Activated T-cell treated with anti-CD3 and anti-CD28 coated beads for 1 hour (primary cell): ENCODE results near the gene SAYSD1.
"Not testable (repeated sequence)": the region's sequence is repeated elsewhere in the genome, so short reads cannot be mapped to it uniquely, and the experiment has no call there.

Experiments
- DNase-seq: peaks from one replicate; pipeline ENCODE4 v3.0.0-alpha.2; 2020; ENCODE audit warnings: low read depth

SAYSD1 gene, protein sequence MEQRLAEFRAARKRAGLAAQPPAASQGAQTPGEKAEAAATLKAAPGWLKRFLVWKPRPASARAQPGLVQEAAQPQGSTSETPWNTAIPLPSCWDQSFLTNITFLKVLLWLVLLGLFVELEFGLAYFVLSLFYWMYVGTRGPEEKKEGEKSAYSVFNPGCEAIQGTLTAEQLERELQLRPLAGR

DNA sequence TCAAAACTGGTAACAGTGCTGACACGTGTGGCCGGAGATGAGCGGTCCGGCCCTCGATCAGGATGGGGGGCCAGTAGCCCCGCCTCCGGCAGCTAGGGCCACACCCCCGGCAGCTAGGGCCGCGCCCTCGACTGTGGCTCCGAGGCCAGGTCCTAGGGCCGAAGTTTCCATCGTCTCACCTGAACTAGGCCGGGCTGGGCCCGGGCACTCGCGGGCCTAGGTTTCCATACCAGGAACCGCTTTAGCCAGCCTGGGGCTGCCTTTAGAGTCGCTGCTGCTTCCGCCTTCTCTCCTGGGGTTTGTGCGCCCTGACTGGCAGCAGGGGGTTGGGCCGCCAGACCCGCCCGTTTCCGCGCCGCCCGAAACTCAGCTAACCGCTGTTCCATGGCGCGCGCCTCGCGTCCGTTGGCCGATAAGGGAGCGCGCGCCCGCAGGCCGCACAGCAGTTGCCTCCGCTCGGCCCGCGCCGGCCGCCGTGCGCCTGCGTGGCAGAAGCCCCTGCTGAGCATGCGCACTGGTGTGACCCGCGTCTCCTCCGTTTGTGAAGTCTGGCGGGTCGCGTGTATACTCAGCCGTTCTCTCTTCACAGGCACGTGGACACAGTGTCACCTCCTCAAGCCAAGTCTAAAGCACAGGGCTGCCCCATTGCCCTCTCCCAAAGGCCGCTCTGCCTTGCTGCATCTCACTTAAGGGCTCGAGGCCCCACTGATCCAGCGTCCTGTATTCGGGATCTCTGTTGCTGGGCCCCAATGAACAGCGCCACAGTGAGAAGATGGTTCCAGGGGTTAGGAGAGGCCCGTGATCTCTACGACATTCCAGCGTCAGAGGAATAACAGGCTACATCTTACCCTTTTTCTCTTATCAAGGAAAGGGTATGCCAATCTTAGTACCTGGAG lies at the start of gene SAYSD1:
TSS of gene SAYSD1 (minus strand) at position 483 of the 896 bp plus-strand sequence. CDS start at position 386, 97 bp downstream.
- peak; percentile 90 for DNase-seq

DNA sequence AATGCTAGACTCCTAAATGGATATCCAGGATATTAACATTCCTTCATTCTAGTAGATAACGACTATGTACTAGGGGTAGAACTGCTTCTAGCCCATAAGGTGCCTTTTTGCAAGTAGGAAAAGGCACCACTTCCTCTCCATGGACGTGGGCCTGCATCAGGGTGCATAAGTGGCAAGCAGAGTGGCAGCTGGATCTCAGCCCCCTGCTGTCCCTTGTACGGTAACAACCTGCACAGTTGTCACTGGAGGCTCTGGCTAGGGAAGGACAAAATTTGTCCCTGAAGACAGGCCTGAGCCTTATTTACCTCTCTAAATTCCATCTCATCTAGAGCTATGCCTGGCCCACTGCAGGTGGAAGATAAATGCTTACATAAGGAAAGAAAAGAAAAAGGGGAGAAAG lies 42.5 kb upstream of the SAYSD1 start:
- no peak for DNase-seq

DNA sequence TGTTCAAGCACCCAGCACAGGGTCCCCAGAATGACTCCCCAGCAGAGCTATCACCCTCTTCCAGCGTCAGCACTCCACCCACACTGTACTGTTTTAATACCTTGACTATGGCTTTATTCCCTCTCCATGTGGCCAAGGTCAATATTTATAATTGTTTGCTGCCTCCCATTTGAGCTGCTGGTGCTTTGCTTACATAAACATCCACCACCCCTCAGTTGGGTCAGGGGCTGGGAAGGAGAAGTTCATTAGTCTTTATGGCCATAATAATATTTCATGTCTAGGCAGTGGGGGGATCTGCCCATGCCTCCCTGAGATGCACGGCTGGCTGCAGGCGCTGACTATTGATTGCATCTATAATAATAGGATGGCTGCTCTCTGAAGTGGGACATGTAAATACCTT lies 41.8 kb upstream of the SAYSD1 start:
- DNase-seq, result no peak

DNA sequence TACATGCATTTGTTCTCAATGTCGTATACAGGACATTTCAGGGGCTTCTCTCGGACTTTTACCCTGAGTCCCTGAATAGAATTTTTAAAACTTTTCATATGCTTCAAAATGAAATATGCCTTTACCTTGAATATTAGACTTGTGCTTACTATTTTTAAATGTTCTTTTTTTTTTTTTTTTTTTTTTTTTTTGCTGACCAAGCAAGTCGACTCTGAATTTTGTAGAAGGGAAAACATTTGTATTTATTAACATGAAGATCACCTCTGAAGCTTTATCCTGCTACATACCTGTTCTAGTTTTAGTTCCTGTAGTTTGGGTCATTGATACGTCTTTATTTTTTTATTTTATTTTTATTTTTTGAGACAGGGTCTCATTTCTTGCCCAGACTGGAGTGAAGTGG lies 39.7 kb upstream of the SAYSD1 start:
- no peak for DNase-seq

DNA sequence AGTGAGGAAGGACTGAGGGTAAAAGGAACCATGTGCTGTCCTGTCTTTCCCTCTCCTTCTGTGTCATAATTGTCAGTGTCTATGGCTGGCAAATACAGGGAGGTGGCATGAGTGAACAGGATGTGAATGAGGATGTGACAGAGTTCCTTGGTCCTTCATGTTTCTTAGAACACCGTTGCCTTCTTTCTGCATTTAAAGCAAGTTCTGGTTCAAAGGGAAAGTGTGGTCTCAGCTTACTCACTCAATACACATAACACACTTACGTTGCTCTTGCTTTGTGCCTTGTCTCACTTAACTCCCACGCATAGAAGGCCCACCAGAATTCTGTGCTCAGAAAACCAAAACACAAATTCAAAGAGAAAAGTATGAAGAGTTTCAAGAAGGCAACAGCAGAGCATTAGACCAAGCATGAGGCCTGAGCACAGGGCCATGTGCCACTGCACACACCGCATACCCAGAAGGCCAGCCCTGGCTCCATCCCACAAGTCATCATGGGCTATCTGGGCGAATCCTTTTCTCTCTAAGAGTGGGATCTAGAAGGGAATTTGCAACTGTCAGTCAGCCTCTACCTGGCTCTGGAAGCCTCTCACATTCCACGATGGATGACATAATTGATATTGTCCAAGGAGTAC lies 38.9 kb upstream of the SAYSD1 start:
- no peak for DNase-seq

DNA sequence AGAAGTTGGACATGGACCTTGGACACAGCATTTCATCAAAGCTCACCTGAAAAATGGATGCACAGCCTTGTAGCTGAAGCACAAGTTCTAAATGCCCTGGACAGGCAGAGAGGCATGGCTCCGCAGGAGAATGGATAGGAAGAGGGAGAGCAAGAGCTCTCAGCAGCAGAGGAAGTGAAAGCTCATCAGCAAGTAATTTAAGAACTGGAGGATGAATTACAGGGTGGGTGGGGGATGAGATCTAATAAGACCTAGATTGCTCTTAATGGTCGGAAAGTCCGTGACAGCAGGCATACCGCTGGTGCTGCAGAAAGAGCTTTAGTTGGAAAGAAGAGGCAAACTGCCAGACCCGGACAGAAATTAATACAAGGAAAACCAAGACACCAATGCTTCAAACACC lies 37.3 kb upstream of the SAYSD1 start:
- no peak for DNase-seq

DNA sequence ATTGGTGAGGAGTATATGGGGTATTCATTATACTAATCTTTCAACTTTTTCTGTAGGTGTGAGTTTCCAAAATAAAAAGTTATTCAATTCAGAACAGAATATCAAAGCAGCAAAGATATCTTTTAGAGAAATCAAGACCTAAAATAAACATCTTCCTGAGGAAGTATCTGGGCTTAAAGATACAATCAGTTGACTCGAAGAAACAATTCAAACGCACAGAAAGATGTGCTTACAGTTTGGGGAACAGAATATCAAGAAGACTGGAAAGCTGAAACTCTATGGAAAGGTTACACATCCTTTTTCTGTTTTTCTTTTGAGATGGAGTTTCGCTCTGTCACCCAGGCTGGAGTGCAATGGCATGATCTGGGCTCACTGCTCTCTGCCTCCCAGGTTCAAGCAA lies 36.2 kb upstream of the SAYSD1 start:
- no peak for DNase-seq

DNA sequence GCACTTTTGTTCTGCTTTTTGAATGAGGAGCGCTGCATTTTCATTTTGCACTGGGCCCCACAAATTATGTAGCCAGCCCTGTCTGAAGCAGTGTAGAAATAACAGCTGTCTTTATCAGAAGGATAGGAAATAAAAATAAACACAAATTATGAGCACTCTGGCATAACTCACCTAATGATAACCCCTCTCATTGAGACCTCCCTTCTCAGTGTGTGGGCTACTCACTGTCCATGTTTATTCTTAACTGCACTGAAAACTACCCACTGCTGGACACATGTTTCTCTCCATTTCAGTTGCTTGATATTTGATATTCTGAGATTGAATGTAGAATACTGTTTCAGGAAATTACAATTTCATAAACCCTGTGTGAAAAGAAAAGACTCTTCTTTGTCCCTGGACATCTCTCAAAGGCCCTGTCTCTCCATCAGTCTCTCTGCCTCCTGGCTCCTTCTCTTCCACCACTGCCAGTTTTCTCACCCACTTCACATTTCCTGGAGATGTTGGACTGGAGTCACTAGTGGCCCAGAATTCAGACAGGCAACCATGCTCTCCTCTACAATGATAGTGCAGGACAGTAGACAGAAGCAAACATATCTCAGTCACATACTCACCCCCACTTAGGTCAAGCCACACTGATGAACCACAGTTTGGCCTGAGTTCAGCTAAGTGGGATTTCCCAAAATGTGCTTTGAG lies 29.6 kb upstream of the SAYSD1 start:
- no peak for DNase-seq

DNA sequence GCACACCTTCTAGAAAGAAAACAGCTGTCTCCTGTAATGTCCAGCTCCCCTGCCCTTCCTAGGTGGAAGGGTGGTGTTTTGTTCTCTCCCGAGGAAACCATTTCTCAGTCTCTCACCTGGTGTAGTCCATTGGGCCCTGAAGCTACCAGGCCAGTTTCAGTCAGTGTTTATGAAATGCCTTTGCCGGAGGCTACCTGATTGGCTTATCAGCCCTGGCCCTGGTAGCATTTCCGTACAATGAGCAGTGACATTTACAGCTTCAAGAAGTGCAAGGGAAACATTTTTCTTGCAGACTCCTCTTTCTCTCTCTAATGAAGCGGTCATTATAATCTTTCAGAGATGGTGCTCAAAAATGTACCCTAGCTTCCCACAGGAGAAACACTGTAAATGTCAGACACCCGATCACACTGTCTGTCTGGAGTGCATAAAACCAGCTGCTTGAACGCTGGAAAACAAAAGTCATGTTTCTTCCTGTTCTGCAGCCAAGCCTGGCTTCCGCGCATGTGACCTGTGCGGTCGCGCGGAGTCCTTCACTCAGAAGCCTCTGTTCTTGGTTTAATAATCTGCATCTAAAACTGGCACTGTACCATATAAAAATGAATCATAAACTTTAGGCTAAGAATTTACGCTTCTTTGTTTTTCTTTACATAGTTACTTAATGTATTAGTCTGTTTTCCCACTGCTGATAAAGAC lies 28.4 kb upstream of the SAYSD1 start:
- DNase-seq, result no peak

DNA sequence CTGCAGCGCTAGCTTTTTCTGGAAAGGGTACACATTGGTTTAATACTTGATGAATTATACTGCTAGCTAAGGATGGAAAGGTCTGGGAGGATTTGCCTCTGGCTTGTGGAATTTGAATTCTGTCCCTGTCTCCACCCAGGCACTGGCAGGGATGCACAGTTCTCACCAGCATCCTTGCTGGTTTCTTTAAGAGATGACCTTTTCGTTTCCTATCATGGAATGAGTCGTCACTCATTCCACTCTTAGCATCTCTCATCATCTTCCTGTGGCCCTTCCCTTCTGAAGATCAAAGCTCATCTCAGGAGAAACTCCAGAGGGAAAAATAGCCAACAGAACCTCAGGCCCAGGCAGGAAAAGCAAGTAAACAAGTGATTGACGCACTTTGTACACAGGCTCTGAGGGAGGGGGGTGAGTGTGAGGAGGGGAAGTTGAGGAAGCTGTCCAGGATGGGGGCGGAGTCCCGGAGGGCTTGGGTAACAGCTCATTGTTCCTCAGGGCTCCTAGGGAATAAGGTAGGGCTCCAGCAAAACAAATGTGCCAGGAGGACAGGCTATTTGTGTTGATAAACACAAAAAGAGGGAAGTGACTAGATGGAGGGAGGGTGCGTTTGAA lies 25.7 kb upstream of the SAYSD1 start:
- no peak for DNase-seq

DNA sequence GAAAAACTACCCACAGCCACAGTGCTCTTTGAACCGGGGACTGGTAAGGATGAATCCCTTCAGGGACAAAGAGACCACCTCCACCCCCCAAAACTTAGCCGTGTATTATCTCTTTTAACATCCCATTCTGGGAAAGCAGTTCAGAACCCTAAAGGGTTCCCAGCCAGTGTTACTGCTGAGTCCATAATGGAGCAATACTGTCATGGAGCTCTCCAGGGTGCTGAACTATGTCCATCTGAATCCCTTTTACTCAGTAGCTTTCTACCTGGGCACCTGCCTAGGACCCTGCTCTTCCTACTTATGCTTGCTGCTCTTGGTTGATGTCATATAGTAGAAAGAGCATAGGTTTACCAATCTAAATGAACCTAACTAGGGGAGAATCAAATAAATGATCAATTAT lies 22.3 kb upstream of the SAYSD1 start:
- DNase-seq, result peak; percentile 7

DNA sequence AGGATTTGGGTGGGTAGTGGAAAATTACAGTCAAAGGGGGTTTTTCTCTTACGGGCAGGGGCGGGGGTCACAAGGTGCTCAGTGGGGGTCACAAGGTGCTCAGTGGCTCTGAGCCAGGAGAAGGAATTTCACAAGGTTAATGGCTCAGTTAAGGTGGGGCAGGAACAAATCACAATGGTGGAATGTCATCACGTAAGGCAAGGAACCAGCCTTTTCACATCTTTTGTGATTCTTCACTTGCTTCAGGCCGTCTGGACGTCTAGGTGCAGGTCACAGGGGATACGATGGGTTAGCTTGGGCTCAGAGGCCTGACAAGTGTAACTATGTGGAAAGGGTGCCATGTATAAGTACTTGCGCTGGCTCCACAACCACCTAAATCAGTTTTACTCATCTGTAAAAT lies 21.2 kb upstream of the SAYSD1 start:
- not testable (repeated sequence) for DNase-seq

DNA sequence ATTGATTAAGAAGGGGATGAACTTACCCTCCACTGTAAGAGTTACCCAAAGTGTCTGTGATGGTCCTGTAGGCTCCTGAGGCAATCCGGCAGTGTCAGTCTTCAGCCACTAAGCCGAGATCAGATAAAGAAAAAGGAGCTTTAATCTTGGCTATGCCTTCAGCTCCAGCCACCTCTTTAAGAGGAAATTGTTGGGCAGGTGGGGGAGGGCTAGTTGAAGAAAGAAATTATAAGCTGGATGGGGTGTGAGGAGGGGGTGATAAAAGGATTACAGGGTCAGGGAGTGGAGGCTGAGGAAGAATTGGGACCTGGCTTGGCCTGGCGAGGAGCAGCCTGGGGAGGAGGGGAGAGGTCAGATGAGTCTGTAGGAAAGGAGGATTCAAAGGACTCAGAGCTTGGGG lies 19.8 kb upstream of the SAYSD1 start:
- DNase-seq, result not testable (repeated sequence)

DNA sequence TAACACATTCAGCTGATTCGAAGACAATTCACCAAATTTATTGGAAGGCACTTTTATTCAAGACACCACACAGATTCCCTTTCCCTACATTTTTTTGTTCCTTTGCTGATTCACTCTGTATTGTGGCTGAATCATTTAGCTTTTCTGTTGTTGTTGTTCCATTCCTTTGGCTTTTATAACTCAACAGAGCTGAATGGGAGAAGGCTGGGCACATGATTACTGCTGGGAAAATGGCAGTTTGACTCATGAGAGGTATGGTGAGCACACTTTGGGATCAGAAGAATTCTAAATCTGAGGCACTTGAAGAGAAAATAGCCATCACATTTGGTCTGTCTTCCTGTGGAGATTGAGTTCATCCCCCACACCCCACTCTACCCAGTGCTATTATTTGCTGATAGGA lies 15.7 kb upstream of the SAYSD1 start:
- DNase-seq, result no peak

DNA sequence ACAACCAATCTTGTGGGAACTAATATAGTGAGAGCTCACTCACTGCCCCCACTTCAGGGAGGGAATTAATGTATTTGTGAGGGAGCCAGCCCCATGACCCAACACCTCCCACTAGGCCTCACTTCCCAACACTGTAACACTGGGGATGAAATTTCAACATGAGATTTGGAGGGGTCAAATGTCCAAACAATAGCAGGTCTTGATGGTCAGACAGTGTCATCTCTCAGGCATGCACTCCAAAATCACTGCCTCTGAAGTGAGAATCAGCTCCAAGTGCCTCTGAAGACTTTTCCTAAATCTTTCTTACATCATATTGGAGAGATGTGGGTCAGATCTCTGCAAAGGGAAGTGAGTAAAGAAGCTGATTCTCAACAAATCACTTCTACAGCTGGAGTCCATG lies 13.8 kb upstream of the SAYSD1 start:
- no peak for DNase-seq

DNA sequence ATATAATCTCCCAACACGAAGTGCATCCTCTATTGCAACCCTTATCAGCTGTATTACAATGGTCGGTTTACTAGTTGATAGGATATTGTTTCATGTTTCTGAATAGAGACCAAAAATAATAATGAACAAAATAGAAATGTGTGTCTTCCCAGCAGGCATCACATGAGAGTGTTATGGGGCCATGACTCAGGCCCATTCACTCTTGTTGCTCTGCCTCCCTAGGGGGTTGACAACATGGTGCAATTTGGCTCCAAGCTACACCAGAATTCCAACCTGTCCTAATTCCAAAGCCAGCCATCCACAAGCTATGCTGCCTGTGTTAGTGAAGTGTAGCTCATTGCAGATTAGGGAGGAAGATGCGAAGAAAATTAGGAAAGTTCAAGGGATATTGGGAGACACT lies 13.1 kb upstream of the SAYSD1 start:
- no peak for DNase-seq

DNA sequence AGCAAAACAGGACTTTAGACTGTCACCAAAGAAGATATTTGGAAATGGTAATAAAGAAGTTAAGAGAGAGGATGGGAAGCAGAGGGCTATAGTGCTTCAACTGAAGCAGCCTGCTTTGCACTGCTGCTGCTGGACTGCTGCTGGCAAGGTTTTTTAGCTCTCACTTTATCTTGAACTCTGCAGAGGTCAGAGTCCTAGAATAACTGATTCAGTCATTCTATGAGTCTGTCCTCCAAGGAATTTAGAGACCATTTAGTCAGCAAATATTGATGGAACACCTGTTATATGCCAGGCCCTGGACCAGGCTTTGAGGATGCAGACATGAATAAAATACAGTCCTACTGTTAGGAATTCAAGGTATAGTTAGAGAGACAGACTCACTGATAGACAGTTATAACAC lies 9.1 kb upstream of the SAYSD1 start:
- no peak for DNase-seq

DNA sequence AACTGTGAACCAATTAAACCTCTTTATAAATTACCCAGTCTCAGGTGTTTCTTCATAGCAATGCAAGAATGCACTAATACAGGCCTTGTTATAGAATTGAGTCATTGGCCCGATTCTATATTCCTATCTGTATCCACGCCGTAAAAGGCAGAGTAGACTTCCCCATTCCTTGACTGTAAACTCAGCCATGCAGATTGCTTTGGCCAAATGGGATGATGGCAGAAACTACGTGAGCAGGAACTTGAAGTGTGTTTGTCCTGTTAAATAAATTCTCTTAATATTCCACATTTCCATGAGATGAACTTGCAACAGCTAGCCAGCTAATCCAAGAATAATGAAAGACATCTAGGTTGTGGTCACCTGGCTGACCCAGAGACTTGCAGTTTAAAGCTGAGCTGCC lies 3.9 kb upstream of the SAYSD1 start:
- DNase-seq, result no peak

DNA sequence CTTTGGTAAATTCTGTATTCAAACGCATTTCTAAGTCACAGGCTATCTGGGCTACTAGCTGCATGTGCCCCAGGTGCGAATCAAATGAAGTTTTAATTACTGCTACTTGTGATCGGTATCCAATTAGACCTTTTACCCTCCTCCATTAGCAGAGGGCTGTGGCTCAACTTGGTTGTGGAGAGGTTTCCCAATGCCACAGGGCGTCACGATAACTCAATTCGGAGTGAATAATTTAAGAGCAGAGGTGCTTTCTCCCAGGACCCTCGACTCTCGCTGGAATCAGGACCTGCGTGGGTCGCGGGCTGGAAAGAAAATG lies 640 bp downstream of the SAYSD1 start:
- DNase-seq, result no peak

DNA sequence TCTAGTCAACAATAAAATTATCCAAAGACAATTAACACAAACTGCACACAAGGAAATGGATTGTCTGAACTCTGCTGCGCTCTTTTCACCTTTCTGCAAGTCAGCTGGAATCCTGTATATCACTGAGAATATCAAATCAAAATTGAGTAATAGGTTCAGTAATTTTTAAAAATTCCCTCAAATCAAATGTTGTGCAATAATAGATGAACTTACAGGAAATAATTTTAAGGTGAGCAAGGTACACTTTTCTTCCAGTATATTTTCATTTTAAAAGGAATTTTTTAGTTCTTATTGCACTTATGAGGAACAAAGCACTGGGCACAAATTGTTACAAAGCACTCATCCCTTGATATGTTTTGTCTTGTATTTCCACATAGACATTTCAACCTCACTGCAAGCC lies 1.2 kb downstream of the SAYSD1 start:
- DNase-seq, result no peak

DNA sequence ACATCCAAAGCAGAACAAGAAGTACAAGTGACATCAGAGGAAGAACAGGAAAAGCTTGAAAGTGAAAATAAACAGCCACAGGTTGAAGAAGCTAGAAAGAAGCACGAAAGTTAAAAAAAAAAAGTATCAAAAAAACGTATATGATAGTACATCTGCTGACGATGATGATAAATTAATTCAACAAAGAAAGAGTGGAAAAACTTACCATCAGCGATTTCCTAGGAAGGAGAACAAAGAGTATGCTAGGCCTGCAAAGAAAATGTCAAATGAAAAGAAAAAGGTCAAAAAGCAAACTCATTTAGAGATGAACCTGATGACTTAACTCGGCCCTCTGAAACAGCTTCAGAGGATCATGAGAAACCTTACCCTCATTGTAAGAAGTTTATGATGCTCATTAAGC lies 3.7 kb downstream of the SAYSD1 start:
- no peak for DNase-seq
